Midbrain (tissue), 1 donor: ENCODE data around the gene GALNT9.
"Not testable (repeated sequence)": the region's sequence is repeated elsewhere in the genome, so short reads cannot be mapped to it uniquely, and the experiment has no call there.

ENCODE experiments used
- DNase-seq: peaks from one replicate; lab custom pipeline; 2025; lab: John Stamatoyannopoulos, UW

The GALNT9 gene

GRCh38 chr12:132278401-132279183 lies 50.8 kb downstream of the GALNT9 start:
- DNase-seq, result no peak

GRCh38 chr12:132277949-132278348 lies 51.4 kb downstream of the GALNT9 start:
- no peak for DNase-seq

GRCh38 chr12:132277374-132277941 lies 51.9 kb downstream of the GALNT9 start:
- no peak for DNase-seq

- no peak for DNase-seq
These were observed 52.5 kb downstream of the GALNT9 start for GRCh38 chr12:132276827-132277373.

GRCh38 chr12:132276066-132276826 lies 53.1 kb downstream of the GALNT9 start:
- DNase-seq, result no peak

GRCh38 chr12:132275631-132276030 lies 53.8 kb downstream of the GALNT9 start:
- DNase-seq, result no peak

GRCh38 chr12:132275110-132275531 lies 54.3 kb downstream of the GALNT9 start:
- no peak for DNase-seq

GRCh38 chr12:132273992-132274334 lies 55.4 kb downstream of the GALNT9 start:
- DNase-seq, result no peak

GRCh38 chr12:132272711-132273110 lies 56.7 kb downstream of the GALNT9 start:
- DNase-seq, result no peak

- DNase-seq, result no peak
These were observed 57.7 kb downstream of the GALNT9 start for GRCh38 chr12:132271755-132272092.

- no peak for DNase-seq
These were observed 58.2 kb downstream of the GALNT9 start for GRCh38 chr12:132270969-132271754.

GRCh38 chr12:132270516-132270915 lies 58.9 kb downstream of the GALNT9 start:
- DNase-seq, result no peak

GRCh38 chr12:132269271-132269968 lies 60.0 kb downstream of the GALNT9 start:
- DNase-seq, result no peak

GRCh38 chr12:132268674-132269073 lies 60.7 kb downstream of the GALNT9 start:
- no peak for DNase-seq

GRCh38 chr12:132267873-132268272 lies 61.5 kb downstream of the GALNT9 start:
- DNase-seq, result no peak

GRCh38 chr12:132266802-132267201 lies 62.6 kb downstream of the GALNT9 start:
- DNase-seq, result no peak

GRCh38 chr12:132266370-132266769 lies 63.0 kb downstream of the GALNT9 start:
- no peak for DNase-seq

GRCh38 chr12:132265822-132266221 lies 63.6 kb downstream of the GALNT9 start:
- DNase-seq, result not testable (repeated sequence)

GRCh38 chr12:132265056-132265800 lies 64.2 kb downstream of the GALNT9 start:
- no peak for DNase-seq
